ENCODE results near the gene COL5A2. TPM values are rescaled to one million over a fixed set of nuclear protein-coding genes. Genes with fewer than 3 reads are reported as not detected.

COL5A2 gene
- total and polyA plus RNA-seq, 2 experiments from 2014 or later, result 252 to 974 TPM

- H2AFZ ChIP-seq, result no peak overlapping the region
- no peak overlapping the region for H3K27ac ChIP-seq
- no peaks in the 10 kb centered on the region for H4K20me1 ChIP-seq (ENCODE audit: insufficient read depth)
- no peaks in the 10 kb centered on the region for H3K9me3 ChIP-seq (ENCODE audit: low read depth)
- no peaks in the 10 kb centered on the region for H3K27me3 ChIP-seq (replicated peaks; ENCODE audit: insufficient read depth)
- no peak for DNase-seq
- in situ Hi-C loops (cut with MboI), result no loop called here
- 95 to 99% methylated on average over 6 of the region's 7 CpGs for WGBS, 2 experiments (ENCODE audit: low coverage in 1 of 2, low lambda C conversion rate in 2 of 2, missing lambda C conversion rate in 2 of 2)
- no peak for TF ChIP-seq EZH2phosphoT487 (IDR thresholded peaks at IDR 0.05; ENCODE audit: insufficient read depth, low read depth)
- no peak for TF ChIP-seq EZH2 (IDR thresholded peaks at IDR 0.05; ENCODE audit: insufficient read depth, poor library complexity, severe bottlenecking)
- H3K79me2 ChIP-seq (ENCODE audit: insufficient read depth), result peaks cover 10% of the 10 kb centered on the region; the same call in 1 of the 2 replicates
- peaks cover 42% of the 10 kb centered on the region for H3F3A ChIP-seq (ENCODE audit: insufficient read depth)
- peaks cover 7% of the 10 kb centered on the region for H3K4me1 ChIP-seq (ENCODE audit: insufficient read depth)
- no peak overlapping the region for H3K4me2 ChIP-seq (ENCODE audit: unreplicated experiment)
- H3K36me3 ChIP-seq (ENCODE audit: low read depth), result peaks cover 89% of the 10 kb centered on the region
- H3K9ac ChIP-seq, result no peak overlapping the region
- no peak overlapping the region for H3K4me3 ChIP-seq
- H3K9me2 ChIP-seq (ENCODE audit: insufficient read depth), result no peaks in the 10 kb centered on the region
Observed at GRCh38 chr2:189050165-189050712, 129.3 kb downstream of the COL5A2 start.

- Histone ChIP-seq H3K4me2 (ENCODE audit: unreplicated experiment) (no peak overlapping the region), H3K4me1 (ENCODE audit: insufficient read depth) (peaks cover 7% of the 10 kb centered on the region), H3K27me3 (replicated peaks; ENCODE audit: insufficient read depth) (no peaks in the 10 kb centered on the region), H4K20me1 (ENCODE audit: insufficient read depth) (no peaks in the 10 kb centered on the region), H2AFZ (no peak overlapping the region), H3K79me2 (ENCODE audit: insufficient read depth) (peaks cover 5% of the 10 kb centered on the region; the same call in 1 of the 2 replicates), H3K4me3 (no peak overlapping the region), H3K9me3 (ENCODE audit: low read depth) (no peaks in the 10 kb centered on the region), H3K27ac (no peak overlapping the region), H3K36me3 (ENCODE audit: low read depth) (peaks cover 89% of the 10 kb centered on the region), H3K9ac (no peak overlapping the region), H3K9me2 (ENCODE audit: insufficient read depth) (no peaks in the 10 kb centered on the region), H3F3A (ENCODE audit: insufficient read depth) (peaks cover 44% of the 10 kb centered on the region)
- 46 to 50% methylated on average over 1 of the region's 1 CpG for WGBS, 2 experiments (ENCODE audit: low coverage in 1 of 2, low lambda C conversion rate in 2 of 2, missing lambda C conversion rate in 2 of 2)
- in situ Hi-C loops (cut with MboI), result no loop called here
- TF ChIP-seq EZH2phosphoT487 (IDR thresholded peaks at IDR 0.05; ENCODE audit: insufficient read depth, low read depth) (no peak), EZH2 (IDR thresholded peaks at IDR 0.05; ENCODE audit: insufficient read depth, poor library complexity, severe bottlenecking) (no peak)
- DNase-seq, result no peak
Observed at GRCh38 chr2:189049709-189050164, 129.8 kb downstream of the COL5A2 start.

- Histone ChIP-seq H3K9me2 (ENCODE audit: insufficient read depth) (no peaks in the 10 kb centered on the region), H3K9ac (no peak overlapping the region), H3K4me1 (ENCODE audit: insufficient read depth) (peaks cover 7% of the 10 kb centered on the region), H4K20me1 (ENCODE audit: insufficient read depth) (no peaks in the 10 kb centered on the region), H3K79me2 (ENCODE audit: insufficient read depth) (peaks cover 7% of the 10 kb centered on the region; the same call in 1 of the 2 replicates), H3K4me2 (ENCODE audit: unreplicated experiment) (no peak overlapping the region), H3K27ac (peak overlapping the region; percentile 10; the same call in 1 of the 2 replicates), H3K36me3 (ENCODE audit: low read depth) (peaks cover 90% of the 10 kb centered on the region), H3K4me3 (no peak overlapping the region), H3F3A (ENCODE audit: insufficient read depth) (peaks cover 54% of the 10 kb centered on the region), H3K9me3 (ENCODE audit: low read depth) (no peaks in the 10 kb centered on the region), H3K27me3 (replicated peaks; ENCODE audit: insufficient read depth) (no peaks in the 10 kb centered on the region), H2AFZ (no peak overlapping the region)
- 82 to 83% methylated on average over 3 of the region's 3 CpGs for WGBS, 2 experiments (ENCODE audit: low coverage in 1 of 2, low lambda C conversion rate in 2 of 2, missing lambda C conversion rate in 2 of 2)
- TF ChIP-seq EZH2phosphoT487 (IDR thresholded peaks at IDR 0.05; ENCODE audit: insufficient read depth, low read depth), result no peak
- no peak for TF ChIP-seq EZH2 (IDR thresholded peaks at IDR 0.05; ENCODE audit: insufficient read depth, poor library complexity, severe bottlenecking)
- no peak for DNase-seq
- in situ Hi-C loops (cut with MboI), result no loop called here
Observed at GRCh38 chr2:189048189-189048588, 131.4 kb downstream of the COL5A2 start.

GRCh38 chr2:189047171-189047888 lies 132.2 kb downstream of the COL5A2 start:
- TF ChIP-seq EZH2phosphoT487 (IDR thresholded peaks at IDR 0.05; ENCODE audit: insufficient read depth, low read depth), result no peak
- Histone ChIP-seq H3K4me1 (ENCODE audit: insufficient read depth) (peaks cover 10% of the 10 kb centered on the region), H3K36me3 (ENCODE audit: low read depth) (peaks cover 89% of the 10 kb centered on the region), H3K27me3 (replicated peaks; ENCODE audit: insufficient read depth) (no peaks in the 10 kb centered on the region), H3K79me2 (ENCODE audit: insufficient read depth) (peaks cover 7% of the 10 kb centered on the region; the same call in 1 of the 2 replicates), H3K4me3 (no peak overlapping the region), H3K9me3 (ENCODE audit: low read depth) (no peaks in the 10 kb centered on the region), H3K9ac (no peak overlapping the region), H3F3A (ENCODE audit: insufficient read depth) (peaks cover 58% of the 10 kb centered on the region), H3K4me2 (ENCODE audit: unreplicated experiment) (no peak overlapping the region), H3K9me2 (ENCODE audit: insufficient read depth) (no peaks in the 10 kb centered on the region), H3K27ac (no peak overlapping the region), H4K20me1 (ENCODE audit: insufficient read depth) (no peaks in the 10 kb centered on the region), H2AFZ (no peak overlapping the region)
- DNase-seq, result no peak
- WGBS, 2 experiments (ENCODE audit: low coverage in 1 of 2, low lambda C conversion rate in 2 of 2, missing lambda C conversion rate in 2 of 2), result 88 to 91% methylated on average over 4 of the region's 4 CpGs
- in situ Hi-C loops (cut with MboI), result no loop called here
